ENCODE data around the gene PIH1D1. TPM values are rescaled to one million over a fixed set of nuclear protein-coding genes. Genes with fewer than 3 reads are reported as not detected.
A peak's percentile ranks its signal among the peaks of the same experiment; 100 is the strongest.

The PIH1D1 gene
- polyA plus RNA-seq (2014; cell fraction: cytosol; rRNA removed) = 105 and 107 TPM in 2 replicates
- polyA plus RNA-seq (2014; cell fraction: nucleus; rRNA removed) = 190 and 225 TPM in 2 replicates

DNA sequence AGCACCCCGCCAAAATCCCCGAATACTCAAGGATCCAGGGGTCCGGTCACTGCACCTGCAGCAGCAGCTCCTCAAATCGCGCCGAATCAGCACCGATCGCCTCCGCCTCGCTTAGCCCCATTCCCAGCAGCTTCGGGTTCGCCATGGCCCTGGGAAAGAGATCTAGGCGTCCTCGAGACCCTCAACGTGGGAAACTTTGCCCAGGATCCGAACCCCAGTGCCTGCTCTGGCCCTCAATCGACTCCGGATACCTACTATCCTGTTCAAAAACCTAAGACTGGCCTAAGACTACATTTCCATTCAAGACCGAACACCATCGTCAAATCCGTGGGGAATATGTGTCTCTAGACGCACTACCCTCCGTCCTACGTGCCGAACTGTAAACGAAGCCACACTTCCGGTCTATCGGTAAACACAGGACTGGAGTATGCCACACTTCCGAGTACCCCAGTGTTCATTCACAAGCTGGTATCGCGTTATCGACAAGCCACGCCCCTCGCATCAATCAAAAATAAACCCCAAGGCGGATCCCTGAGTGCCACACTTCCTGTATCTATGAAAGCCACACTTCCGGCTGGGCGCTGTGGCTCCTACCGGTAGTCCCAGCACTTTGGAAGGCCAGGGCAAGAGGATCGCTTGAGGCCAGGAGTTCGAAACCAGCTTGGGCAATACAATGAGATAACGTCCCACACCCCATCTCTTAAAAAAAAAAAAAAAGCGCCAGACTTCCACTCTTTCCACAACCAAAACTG lies at the start of gene PIH1D1:
Gene PIH1D1, minus strand, starts transcription at position 385 of the 752 bp plus-strand sequence. Its CDS starts 240 bp downstream, at position 145.
- DNase-seq (ENCODE audit: low spot score) = peak; percentile 98

- no peak for DNase-seq (ENCODE audit: low spot score)
These were observed 47.5 kb upstream of the PIH1D1 start for GRCh38 chr19:49499030-49499670.

- DNase-seq (ENCODE audit: low spot score) = no peak
These were observed 46.9 kb upstream of the PIH1D1 start for GRCh38 chr19:49498475-49498874.

DNA sequence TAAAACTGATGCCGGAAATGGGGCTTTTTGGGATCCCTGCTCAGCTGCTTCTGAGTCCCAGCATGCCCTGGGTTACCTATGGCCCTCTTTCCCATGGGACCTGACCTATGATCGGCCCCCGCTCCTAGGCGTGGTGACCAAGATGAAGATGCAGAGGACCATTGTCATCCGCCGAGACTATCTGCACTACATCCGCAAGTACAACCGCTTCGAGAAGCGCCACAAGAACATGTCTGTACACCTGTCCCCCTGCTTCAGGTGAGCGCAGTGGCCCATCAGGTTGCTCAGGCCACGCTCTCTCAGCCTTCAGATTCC lies 46.1 kb upstream of the PIH1D1 start:
- DNase-seq (ENCODE audit: low spot score) = no peak

- no peak for DNase-seq (ENCODE audit: low spot score)
These were observed 45.6 kb upstream of the PIH1D1 start for GRCh38 chr19:49497047-49497788.

DNA sequence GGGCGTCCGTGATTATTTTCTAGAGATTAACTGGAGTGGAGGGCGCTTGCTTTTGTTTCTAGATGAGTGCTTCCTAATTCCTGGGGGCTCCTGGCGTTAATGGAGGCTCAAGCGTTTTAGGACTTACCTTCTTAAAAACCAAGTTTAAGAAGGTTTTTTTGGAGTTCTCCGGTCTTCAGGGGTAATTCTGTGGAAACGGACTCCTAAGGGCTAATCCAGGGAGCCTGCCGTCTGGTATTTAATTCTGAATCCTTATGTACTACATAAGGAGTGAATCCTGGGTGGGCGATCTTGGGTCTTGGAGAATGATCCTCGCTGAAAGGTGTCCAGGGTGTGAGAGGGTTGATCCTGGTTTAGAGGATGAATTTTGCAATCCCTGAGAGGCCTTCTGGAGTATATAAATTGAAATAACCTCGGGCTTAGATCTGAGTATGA lies 45.0 kb upstream of the PIH1D1 start:
- DNase-seq (ENCODE audit: low spot score) = no peak

- no peak for DNase-seq (ENCODE audit: low spot score)
These were observed 41.2 kb upstream of the PIH1D1 start for GRCh38 chr19:49492573-49493405.

DNA sequence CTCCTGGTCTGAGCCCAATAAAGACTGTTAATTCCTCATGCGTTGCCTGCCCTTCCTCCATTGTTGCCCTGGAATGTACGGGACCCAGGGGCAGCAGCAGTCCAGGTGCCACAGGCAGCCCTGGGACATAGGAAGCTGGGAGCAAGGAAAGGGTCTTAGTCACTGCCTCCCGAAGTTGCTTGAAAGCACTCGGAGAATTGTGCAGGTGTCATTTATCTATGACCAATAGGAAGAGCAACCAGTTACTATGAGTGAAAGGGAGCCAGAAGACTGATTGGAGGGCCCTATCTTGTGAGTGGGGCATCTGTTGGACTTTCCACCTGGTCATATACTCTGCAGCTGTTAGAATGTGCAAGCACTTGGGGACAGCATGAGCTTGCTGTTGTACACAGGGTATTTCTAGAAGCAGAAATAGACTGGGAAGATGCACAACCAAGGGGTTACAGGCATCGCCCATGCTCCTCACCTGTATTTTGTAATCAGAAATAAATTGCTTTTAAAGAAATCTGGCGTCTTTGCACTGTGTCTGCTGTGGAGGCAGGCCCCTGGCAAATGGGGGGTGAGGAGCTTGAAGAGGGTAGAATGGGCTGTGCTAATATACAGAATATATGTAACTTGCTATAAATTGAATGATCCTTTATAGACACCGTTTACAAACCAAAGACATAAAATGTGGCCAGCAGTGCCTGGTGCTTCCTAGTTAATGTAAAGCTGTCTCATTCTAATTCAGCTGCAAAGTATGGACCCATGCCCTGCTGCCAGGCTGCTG lies 40.4 kb upstream of the PIH1D1 start:
- DNase-seq (ENCODE audit: low spot score) = no peak

GRCh38 chr19:49491030-49491803 lies 39.6 kb upstream of the PIH1D1 start:
- DNase-seq (ENCODE audit: low spot score) = no peak

- DNase-seq (ENCODE audit: low spot score) = no peak
These were observed 38.8 kb upstream of the PIH1D1 start for GRCh38 chr19:49490287-49491029.

DNA sequence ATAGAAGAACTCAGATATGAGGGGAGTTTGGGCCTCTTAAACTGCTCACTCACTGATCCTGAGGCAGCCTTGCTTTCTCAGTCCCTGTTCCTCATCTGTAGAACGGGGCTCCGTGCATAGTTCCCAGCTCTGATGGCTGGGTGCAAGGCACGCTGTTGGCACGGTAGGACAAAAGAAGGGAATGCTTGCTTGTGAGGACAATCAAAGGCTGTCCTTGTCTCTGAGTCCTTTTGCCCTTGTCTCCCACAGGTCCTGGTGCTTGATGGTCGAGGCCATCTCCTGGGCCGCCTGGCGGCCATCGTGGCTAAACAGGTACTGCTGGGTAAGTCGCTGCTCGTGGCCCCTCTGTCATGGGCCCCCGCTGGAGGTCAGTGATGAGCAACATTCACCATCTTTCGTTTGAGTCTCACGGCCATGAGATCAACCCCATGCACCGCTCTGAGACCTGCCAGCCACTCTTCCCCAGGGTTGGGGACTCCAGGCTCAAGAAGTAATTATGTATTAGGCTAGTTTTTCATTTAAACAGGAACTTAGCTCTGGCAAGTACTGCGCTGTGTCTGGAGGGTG lies 38.1 kb upstream of the PIH1D1 start:
- no peak for DNase-seq (ENCODE audit: low spot score)

DNA sequence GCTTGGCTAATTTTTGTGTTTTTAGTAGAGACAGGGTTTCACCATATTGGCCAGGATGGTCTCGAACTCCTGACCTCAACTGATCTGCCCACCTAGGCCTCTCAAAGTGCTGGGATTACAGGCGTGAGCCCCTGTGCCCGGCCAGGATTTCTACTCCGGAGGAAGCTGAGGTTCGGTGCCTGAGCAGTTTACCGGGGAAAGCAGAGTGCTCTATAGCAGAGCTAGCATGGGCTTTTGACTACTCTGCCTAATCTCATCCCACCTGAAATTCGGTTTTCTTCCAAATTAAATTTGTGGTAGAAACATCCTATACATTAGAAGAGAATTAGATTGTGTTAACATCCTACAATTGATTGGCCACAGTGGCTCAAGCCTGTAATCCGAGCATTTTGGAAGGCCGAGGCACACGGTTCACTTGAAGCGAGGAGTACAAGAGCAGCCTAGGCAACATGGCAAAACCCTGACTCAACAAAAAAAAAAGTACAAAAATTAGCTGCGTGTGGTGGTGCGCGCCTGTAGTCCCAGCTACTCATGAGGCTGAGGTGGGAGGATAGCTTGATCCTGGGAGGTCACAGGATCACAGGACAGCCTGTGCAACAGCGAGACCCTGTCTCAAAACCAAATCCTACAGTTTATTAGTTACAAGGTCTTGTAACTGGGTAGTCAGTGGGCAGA lies 37.4 kb upstream of the PIH1D1 start:
- no peak for DNase-seq (ENCODE audit: low spot score)

GRCh38 chr19:49488046-49488862 lies 36.6 kb upstream of the PIH1D1 start:
- DNase-seq (ENCODE audit: low spot score) = no peak

GRCh38 chr19:49487277-49488045 lies 35.8 kb upstream of the PIH1D1 start, which contains the start of gene RPL13A:
Gene RPL13A (plus strand): TSS chr19:49487608. CDS start chr19:49487630, 22 bp downstream.
- peak; percentile 97 for DNase-seq (ENCODE audit: low spot score)

DNA sequence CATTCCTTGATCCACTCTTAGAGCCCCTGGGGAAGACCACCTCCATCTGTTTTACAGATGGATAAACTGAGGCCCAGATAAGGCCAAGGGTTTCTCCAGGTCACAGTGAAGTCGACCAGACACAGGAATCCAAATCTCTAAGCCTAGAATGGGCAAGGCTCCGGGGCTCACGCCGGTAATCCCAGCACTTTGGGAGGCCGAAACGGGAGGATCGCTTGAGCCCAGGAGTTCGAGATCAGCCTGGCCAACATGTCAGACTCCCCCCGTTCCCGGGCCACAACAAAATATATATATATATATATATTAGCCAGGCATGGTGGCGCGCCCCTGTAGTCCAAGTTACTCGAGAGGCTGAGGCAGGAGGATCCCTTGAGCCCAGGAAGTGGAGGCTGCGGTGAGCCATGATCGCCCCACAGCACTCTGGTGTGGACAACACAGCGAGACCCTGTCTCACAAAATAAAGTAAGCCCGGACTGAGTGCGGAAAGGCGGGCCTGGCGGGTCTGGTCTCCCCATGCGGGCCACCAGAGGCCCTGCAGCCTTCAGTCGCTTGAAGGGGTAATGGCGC lies 35.2 kb upstream of the PIH1D1 start:
- DNase-seq (ENCODE audit: low spot score) = no peak

DNA sequence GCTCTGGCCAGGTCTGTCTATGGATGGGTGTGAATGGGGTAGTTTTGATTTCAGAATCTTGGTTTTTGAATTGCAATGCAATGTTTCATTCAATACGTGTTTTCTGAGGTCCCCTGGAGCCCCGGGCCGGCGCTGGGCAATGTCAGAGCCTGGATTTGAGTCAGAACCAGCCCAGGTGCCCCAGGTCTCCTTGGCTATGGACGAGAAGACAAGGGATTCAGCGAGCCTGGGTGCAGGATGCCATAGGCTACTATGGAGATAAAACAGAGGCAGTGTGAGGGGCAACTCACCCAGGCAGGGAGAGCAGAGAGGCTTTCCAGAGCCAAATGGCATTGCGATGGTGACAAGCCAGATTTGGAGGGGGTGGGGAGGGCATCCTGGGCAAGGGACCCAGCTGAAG lies 34.6 kb upstream of the PIH1D1 start:
- no peak for DNase-seq (ENCODE audit: low spot score)

Measured in SK-N-DZ (cell line).